NCI-H1694 (cell line): ENCODE data around the gene PRLHR.

ENCODE experiments used
- DNase-seq: peaks from one replicate; lab custom pipeline; 2025; lab: John Stamatoyannopoulos, UW

PRLHR gene

GRCh38 chr10:118563373-118563890 lies 32.0 kb downstream of the PRLHR start:
- no peak for DNase-seq

- DNase-seq, result no peak
These were observed 32.6 kb downstream of the PRLHR start for GRCh38 chr10:118562851-118563250.

DNA sequence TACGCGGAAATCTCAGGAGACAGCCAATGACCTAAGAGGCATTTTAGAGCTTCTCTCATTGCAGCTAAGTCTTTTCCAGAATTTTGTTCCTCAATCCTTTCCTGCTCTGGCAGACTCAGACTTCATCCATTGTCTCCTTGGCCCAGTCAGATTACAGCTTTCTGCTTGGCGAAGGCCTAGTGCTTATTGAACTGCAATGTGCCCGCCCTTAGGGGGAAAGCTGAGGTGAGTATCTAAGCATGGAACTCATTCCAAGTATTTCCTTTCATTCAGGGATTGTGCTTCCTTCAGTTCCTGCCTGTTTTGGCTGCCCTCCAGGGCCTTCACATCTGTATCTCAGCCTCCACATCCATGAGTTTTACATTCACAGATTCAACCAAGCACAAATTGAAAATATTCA lies 37.5 kb downstream of the PRLHR start:
- DNase-seq, result no peak

- no peak for DNase-seq
These were observed 43.8 kb downstream of the PRLHR start for GRCh38 chr10:118551535-118552100.

DNA sequence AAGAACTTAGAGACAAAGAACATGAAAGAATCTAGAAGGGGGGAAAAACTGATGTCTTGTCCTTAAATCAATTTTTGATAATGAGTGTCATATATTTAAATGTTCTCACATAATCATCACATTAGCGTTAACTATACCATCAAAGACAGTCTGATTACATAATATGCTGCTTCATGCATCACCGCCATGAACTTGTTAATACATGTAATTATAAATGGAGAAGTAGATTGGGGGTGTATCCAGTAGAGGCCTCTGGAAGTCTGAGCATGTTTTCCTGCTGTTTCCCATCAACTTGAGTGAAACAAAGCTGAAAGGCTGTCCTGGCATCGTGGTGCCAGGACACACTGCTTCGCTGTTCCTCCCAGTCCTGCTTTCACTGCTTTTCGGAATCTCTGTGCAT lies 48.2 kb downstream of the PRLHR start:
- no peak for DNase-seq

- no peak for DNase-seq
These were observed 49.0 kb downstream of the PRLHR start for GRCh38 chr10:118546479-118546878.

- no peak for DNase-seq
These were observed 50.1 kb downstream of the PRLHR start for GRCh38 chr10:118545381-118545780.

- DNase-seq, result no peak
These were observed 51.0 kb downstream of the PRLHR start for GRCh38 chr10:118544401-118544948.

GRCh38 chr10:118543714-118544400 lies 51.6 kb downstream of the PRLHR start:
- DNase-seq, result no peak

DNA sequence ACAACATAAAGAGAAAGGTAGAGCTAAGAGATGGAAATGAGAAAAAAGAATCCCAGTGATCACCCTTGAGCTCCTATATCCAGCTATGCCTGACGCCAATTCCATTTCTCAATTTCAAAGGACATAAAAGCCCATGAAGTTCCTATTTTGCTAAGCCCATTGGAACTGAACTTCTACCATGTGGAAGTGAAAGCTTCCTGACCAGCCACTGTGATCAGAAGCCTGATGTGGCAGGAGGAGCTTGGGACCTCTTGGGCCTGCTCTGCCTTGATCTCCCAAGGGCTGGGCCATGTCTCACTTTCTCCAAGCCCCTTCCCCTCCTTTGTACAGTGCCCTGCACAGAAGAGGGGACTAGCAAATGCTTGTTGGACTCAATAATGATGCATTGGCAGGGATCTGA lies 52.7 kb downstream of the PRLHR start:
- no peak for DNase-seq

- DNase-seq, result no peak
These were observed 53.2 kb downstream of the PRLHR start for GRCh38 chr10:118542205-118542604.

DNA sequence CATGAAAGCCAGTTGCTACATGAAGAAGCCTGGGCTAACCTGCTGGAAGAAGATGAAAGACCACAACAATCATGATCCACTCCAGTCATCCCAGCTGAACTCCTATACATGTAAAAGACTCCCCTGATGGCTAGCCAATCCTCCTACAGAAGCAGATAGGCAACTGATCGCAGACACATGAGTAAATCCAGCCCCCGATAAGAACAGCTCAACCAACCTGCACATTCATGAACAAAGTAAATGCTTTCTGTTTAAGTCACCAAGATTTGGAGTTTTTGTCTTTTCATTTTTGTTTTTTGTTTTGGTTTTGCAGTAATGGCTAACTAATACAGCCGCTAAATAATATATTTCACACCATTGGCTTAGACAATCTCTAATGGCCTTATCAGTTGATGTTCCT lies 53.7 kb downstream of the PRLHR start:
- DNase-seq, result no peak
